IMR-90 (cell line): Measurements from ENCODE around the gene CIITA.
A peak's percentile ranks its signal among the peaks of the same experiment; 100 is the strongest.

Experiments used
- BHLHE40 ChIP-seq: fragments of 150-350 bp; IDR thresholded peaks from 2 replicates; pipeline ENCODE4 v1.6.1; 2016; ENCODE audit warnings: mild to moderate bottlenecking, low read depth, low read length
- CEBPB ChIP-seq: IDR thresholded peaks from 2 replicates; pipeline ENCODE4 v1.6.1; 2012; ENCODE audit warnings: low read depth, low read length, improper control_type of control experiment
- CTCF ChIP-seq: conservative IDR thresholded peaks from 2 replicates; pipeline ENCODE4 v1.5.1; 2012; ENCODE audit warnings: mild to moderate bottlenecking, low read depth, low read length, improper control_type of control experiment
- ELK1 ChIP-seq: fragments of 150-350 bp; IDR thresholded peaks from 2 replicates; pipeline ENCODE4 v1.6.1; 2016; ENCODE audit warnings: low read depth, mild to moderate bottlenecking, low read length, moderate library complexity, borderline replicate concordance
- MAFK ChIP-seq: IDR thresholded peaks from 2 replicates; pipeline ENCODE4 v1.6.1; 2012; ENCODE audit warnings: low read depth, low read length, improper control_type of control experiment
- MAZ ChIP-seq: IDR thresholded peaks from 2 replicates; pipeline ENCODE4 v1.6.1; 2012; ENCODE audit warnings: low read depth, mild to moderate bottlenecking, low read length, improper control_type of control experiment, moderate library complexity, borderline replicate concordance
- MXI1 ChIP-seq: IDR thresholded peaks from 2 replicates; pipeline ENCODE4 v1.6.1; 2012; ENCODE audit warnings: low read depth, mild to moderate bottlenecking, low read length, moderate library complexity, borderline replicate concordance
- NFE2L2 ChIP-seq: fragments of 150-350 bp; IDR thresholded peaks from 2 replicates; pipeline ENCODE4 v1.6.1; 2016; ENCODE audit warnings: low read depth, mild to moderate bottlenecking, low read length
- POLR2A ChIP-seq: IDR thresholded peaks from 2 replicates; pipeline ENCODE4 v1.6.1; 2012; ENCODE audit warnings: mild to moderate bottlenecking, low read depth, low read length
- RAD21 ChIP-seq: IDR thresholded peaks from 2 replicates; pipeline ENCODE4 v1.6.1; 2012; ENCODE audit warnings: low read length, improper control_type of control experiment
- RCOR1 ChIP-seq: IDR thresholded peaks from 2 replicates; pipeline ENCODE4 v1.6.1; 2012; ENCODE audit warnings: mild to moderate bottlenecking, low read length, improper control_type of control experiment; ENCODE audit not compliant: insufficient replicate concordance
- RFX5 ChIP-seq: IDR thresholded peaks from 2 replicates; pipeline ENCODE4 v1.8.0; 2012; ENCODE audit warnings: low read depth, mild to moderate bottlenecking, low read length, moderate library complexity
- SMC3 ChIP-seq: fragments of 150-350 bp; IDR thresholded peaks from 2 replicates; pipeline ENCODE4 v1.6.1; 2016; ENCODE audit warnings: low read depth, mild to moderate bottlenecking, antibody characterized with exemption, low read length, moderate library complexity
- USF2 ChIP-seq: fragments of 150-350 bp; IDR thresholded peaks from 2 replicates; pipeline ENCODE4 v1.6.1; 2017; ENCODE audit warnings: mild to moderate bottlenecking, antibody characterized with exemption, low read length, low read depth

GRCh38 chr16:10971560-10971961 is 94.6 kb downstream of the CIITA start:
- peak; percentile 99 for TF ChIP-seq RAD21
- TF ChIP-seq POLR2A, result peak; percentile 58; the same call in 1 of the 2 replicates
- peak; percentile 89 for TF ChIP-seq CTCF
- no peak for TF ChIP-seq MXI1
- no peak for TF ChIP-seq RFX5
- no peak for TF ChIP-seq BHLHE40
- no peak for TF ChIP-seq ELK1
- 0 out of 2 replicates have a peak, but pooled peaks have one; percentile 28 for TF ChIP-seq MAZ
- peak; percentile 97 for TF ChIP-seq SMC3
- no peak for TF ChIP-seq NFE2L2
- no peak for TF ChIP-seq CEBPB
- TF ChIP-seq USF2, result no peak
- no peak for TF ChIP-seq MAFK
- no peak for TF ChIP-seq RCOR1
